HEK293 (cell line): ENCODE results near the gene FUT8.

Experiments
- BCL11A ChIP-seq: fragments of 450-650 bp; formaldehyde crosslinking; IDR thresholded peaks from 2 replicates; pipeline ENCODE4 v1.5.1; 2016; ENCODE audit warnings: low read depth, missing biosample characterization, missing genetic modification characterization
- PBX3 ChIP-seq: sonication (generic); formaldehyde crosslinking; IDR thresholded peaks from 2 replicates; pipeline ENCODE4 v1.8.1; 2022; ENCODE audit warnings: mild to moderate bottlenecking, moderate library complexity, missing genetic modification reagents
- ZNF10 ChIP-seq: fragments of 450-650 bp; formaldehyde crosslinking; IDR thresholded peaks from 2 replicates; pipeline ENCODE4 v1.5.1; 2017; ENCODE audit warnings: missing biosample characterization, missing genetic modification characterization

- TF ChIP-seq ZNF10 (no peak), BCL11A (tag by site-specific recombination) (no peak), PBX3 (CRISPR knock-in tag) (no peak)
These were observed 181.8 kb downstream of the FUT8 start for GRCh38 chr14:65594153-65594881.
